ENCODE data around the gene WDFY1.
"Not testable (repeated sequence)": the region's sequence is repeated elsewhere in the genome, so short reads cannot be mapped to it uniquely, and the experiment has no call there.

The WDFY1 gene

DNA sequence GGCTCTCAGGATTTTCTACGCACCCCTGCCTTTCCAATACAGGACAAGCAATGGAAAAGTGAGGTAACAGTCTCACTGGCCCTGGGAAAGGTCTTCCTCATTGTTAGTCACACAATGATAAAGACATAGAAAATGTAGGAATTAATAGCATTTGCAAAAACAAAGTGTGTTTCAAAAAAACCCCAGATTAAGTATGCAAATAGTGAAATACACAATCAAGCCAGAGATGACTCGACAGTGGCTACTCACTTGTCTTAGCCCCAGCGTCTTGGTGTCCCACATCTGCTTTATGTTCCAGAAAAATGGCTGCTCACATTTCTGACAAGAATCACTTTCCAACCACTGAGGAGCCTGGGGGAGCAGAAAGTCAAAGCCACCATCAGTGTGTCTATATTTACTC, 60.7 kb downstream of the WDFY1 start:
- WGBS, 2 experiments: 92% methylated on average over 2 to 3 of the region's 3 CpGs
- Histone ChIP-seq H3K4me3 (ENCODE audit: insufficient read depth, low read depth, low read length) (no peak overlapping the region), H3K27ac (ENCODE audit: insufficient read depth, low read depth, low read length, poor library complexity, severe bottlenecking) (no peak overlapping the region), H3K36me3 (ENCODE audit: control insufficient read depth, insufficient read depth, low read length) (peaks cover 9% of the 10 kb centered on the region), H3K9me3 (ENCODE audit: control insufficient read depth, low read length) (no peaks in the 10 kb centered on the region), H3K4me1 (ENCODE audit: control insufficient read depth, insufficient read depth, low read length) (no peaks in the 10 kb centered on the region), H3K27me3 (ENCODE audit: control insufficient read depth, insufficient read depth, low read length, poor library complexity, severe bottlenecking) (no peaks in the 10 kb centered on the region)

GRCh38 chr2:223882715-223883114, 62.4 kb downstream of the WDFY1 start:
- Histone ChIP-seq H3K36me3 (ENCODE audit: control insufficient read depth, insufficient read depth, low read length) (peaks cover 7% of the 10 kb centered on the region), H3K27me3 (ENCODE audit: control insufficient read depth, insufficient read depth, low read length, poor library complexity, severe bottlenecking) (no peaks in the 10 kb centered on the region), H3K4me1 (ENCODE audit: control insufficient read depth, insufficient read depth, low read length) (no peaks in the 10 kb centered on the region), H3K27ac (ENCODE audit: insufficient read depth, low read depth, low read length, poor library complexity, severe bottlenecking) (no peak overlapping the region), H3K9me3 (ENCODE audit: control insufficient read depth, low read length) (no peaks in the 10 kb centered on the region), H3K4me3 (ENCODE audit: insufficient read depth, low read depth, low read length) (no peak overlapping the region)
- 89 to 93% methylated on average over 5 of the region's 5 CpGs for WGBS, 2 experiments

- H3K27me3 ChIP-seq (ENCODE audit: control insufficient read depth, insufficient read depth, low read length, poor library complexity, severe bottlenecking): no peaks in the 10 kb centered on the region
- H3K9me3 ChIP-seq (ENCODE audit: control insufficient read depth, low read length): no peaks in the 10 kb centered on the region
- H3K27ac ChIP-seq (ENCODE audit: insufficient read depth, low read depth, low read length, poor library complexity, severe bottlenecking): no peak overlapping the region
- H3K36me3 ChIP-seq (ENCODE audit: control insufficient read depth, insufficient read depth, low read length): peaks cover 10% of the 10 kb centered on the region
- 94 to 100% methylated on average over 4 of the region's 4 CpGs for WGBS, 2 experiments
- H3K4me3 ChIP-seq (ENCODE audit: insufficient read depth, low read depth, low read length): no peak overlapping the region
- no peaks in the 10 kb centered on the region for H3K4me1 ChIP-seq (ENCODE audit: control insufficient read depth, insufficient read depth, low read length)
Measured at GRCh38 chr2:223880796-223881195, 64.3 kb downstream of the WDFY1 start.

DNA sequence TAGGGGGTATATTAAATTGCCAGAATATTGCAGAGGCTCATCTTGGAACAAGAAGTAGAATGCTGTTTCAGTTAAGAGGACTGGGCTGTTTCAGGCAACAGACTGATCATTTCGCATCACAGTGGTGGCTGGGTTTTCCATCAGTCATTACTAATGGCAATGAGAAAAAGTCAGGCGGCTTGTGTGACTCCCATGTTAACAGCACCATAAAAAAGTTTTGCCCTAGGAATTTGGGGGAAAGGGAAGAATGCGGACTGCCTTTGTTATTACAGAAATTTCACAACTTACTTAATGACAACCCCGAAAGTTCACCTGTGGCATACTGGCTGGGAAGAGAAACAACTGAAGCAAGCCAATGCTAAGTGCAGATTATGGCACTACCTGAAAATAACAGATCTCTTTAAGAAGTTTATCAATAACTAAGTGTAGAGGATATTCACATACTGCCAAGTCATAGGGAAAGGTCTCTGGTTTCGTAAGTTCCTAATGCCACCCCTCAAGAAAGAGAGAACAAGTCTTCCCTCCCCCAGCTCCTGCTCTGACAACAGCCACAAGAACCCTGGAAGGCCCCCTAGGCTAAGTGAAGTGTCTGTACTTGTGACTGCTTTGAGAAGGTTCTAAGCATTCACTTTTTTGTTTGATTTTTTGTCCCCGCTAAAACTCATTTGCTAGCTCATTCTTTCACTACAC, 67.3 kb downstream of the WDFY1 start:
- no peak overlapping the region for H3K4me3 ChIP-seq (ENCODE audit: insufficient read depth, low read depth, low read length)
- no peak overlapping the region for H3K27ac ChIP-seq (ENCODE audit: insufficient read depth, low read depth, low read length, poor library complexity, severe bottlenecking)
- 92 to 98% methylated on average over 6 of the region's 6 CpGs for WGBS, 2 experiments
- H3K4me1 ChIP-seq (ENCODE audit: control insufficient read depth, insufficient read depth, low read length): no peaks in the 10 kb centered on the region
- H3K36me3 ChIP-seq (ENCODE audit: control insufficient read depth, insufficient read depth, low read length): peaks cover 18% of the 10 kb centered on the region
- H3K9me3 ChIP-seq (ENCODE audit: control insufficient read depth, low read length): no peaks in the 10 kb centered on the region
- H3K27me3 ChIP-seq (ENCODE audit: control insufficient read depth, insufficient read depth, low read length, poor library complexity, severe bottlenecking): no peaks in the 10 kb centered on the region

GRCh38 chr2:223873672-223874071, 71.5 kb downstream of the WDFY1 start:
- Histone ChIP-seq H3K4me1 (ENCODE audit: control insufficient read depth, insufficient read depth, low read length) (no peaks in the 10 kb centered on the region), H3K36me3 (ENCODE audit: control insufficient read depth, insufficient read depth, low read length) (peaks cover 11% of the 10 kb centered on the region), H3K4me3 (ENCODE audit: insufficient read depth, low read depth, low read length) (no peak overlapping the region), H3K27me3 (ENCODE audit: control insufficient read depth, insufficient read depth, low read length, poor library complexity, severe bottlenecking) (no peaks in the 10 kb centered on the region), H3K27ac (ENCODE audit: insufficient read depth, low read depth, low read length, poor library complexity, severe bottlenecking) (no peak overlapping the region), H3K9me3 (ENCODE audit: control insufficient read depth, low read length) (no peaks in the 10 kb centered on the region)
- WGBS, 2 experiments: 97 to 98% methylated on average over 3 of the region's 3 CpGs

- H3K36me3 ChIP-seq (ENCODE audit: control insufficient read depth, insufficient read depth, low read length): peaks cover 11% of the 10 kb centered on the region
- H3K27me3 ChIP-seq (ENCODE audit: control insufficient read depth, insufficient read depth, low read length, poor library complexity, severe bottlenecking); H3K9me3 ChIP-seq (ENCODE audit: control insufficient read depth, low read length); H3K27ac ChIP-seq (ENCODE audit: insufficient read depth, low read depth, low read length, poor library complexity, severe bottlenecking); H3K4me1 ChIP-seq (ENCODE audit: control insufficient read depth, insufficient read depth, low read length); H3K4me3 ChIP-seq (ENCODE audit: insufficient read depth, low read depth, low read length): not testable (repeated sequence)
- 83 to 100% methylated on average over 2 of the region's 2 CpGs for WGBS, 2 experiments
Measured at GRCh38 chr2:223872772-223873171, 72.4 kb downstream of the WDFY1 start.

GRCh38 chr2:223871661-223872060, 73.5 kb downstream of the WDFY1 start:
- WGBS, 2 experiments: 94% methylated on average over 12 of the region's 12 CpGs
- not testable (repeated sequence) for H3K9me3 ChIP-seq (ENCODE audit: control insufficient read depth, low read length)

DNA sequence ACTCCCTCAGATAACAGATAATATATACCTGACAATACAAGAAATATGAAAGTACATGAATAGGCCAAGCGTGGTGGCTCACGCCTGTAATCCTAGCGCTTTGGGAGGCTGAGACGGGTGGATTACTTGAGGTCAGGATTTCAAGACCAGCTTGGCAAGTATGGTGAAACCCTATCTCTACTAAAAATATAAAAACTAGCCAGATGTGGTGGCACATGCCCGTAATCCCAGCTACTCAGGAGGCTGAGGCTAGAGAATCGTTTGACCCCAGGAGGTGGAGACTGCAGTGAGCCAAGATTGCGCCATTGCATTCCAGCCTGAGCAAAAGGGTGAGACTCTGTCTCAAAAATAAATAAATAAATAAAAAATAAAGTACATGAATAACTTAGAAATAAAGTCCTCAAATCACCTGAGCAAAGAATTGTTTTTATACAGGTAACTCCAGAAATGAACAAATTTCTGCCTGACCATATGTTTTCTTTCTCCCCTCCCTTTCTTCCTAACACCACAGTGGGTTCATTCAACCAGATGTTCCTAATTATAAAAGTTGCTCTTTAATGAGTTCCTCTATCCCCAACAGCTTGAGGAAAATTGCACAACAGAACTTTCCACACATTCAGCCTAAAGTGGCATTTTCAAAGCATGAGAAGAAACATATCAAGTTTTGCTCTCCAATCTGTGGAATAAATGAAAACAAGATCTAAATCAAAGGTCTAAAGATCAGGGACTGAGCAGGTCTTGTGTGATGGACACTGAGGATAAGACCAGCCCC, 74.1 kb downstream of the WDFY1 start:
- Histone ChIP-seq H3K27ac (ENCODE audit: insufficient read depth, low read depth, low read length, poor library complexity, severe bottlenecking) (no peak overlapping the region), H3K27me3 (ENCODE audit: control insufficient read depth, insufficient read depth, low read length, poor library complexity, severe bottlenecking) (no peaks in the 10 kb centered on the region), H3K4me1 (ENCODE audit: control insufficient read depth, insufficient read depth, low read length) (no peaks in the 10 kb centered on the region), H3K4me3 (ENCODE audit: insufficient read depth, low read depth, low read length) (no peak overlapping the region), H3K36me3 (ENCODE audit: control insufficient read depth, insufficient read depth, low read length) (peaks cover 8% of the 10 kb centered on the region), H3K9me3 (ENCODE audit: control insufficient read depth, low read length) (no peaks in the 10 kb centered on the region)
- 83 to 91% methylated on average over 7 of the region's 7 CpGs for WGBS, 2 experiments

More at GRCh38 chr2:223871661-223872060, 73.5 kb downstream of the WDFY1 start:
- H3K27me3 ChIP-seq (ENCODE audit: control insufficient read depth, insufficient read depth, low read length, poor library complexity, severe bottlenecking); H3K36me3 ChIP-seq (ENCODE audit: control insufficient read depth, insufficient read depth, low read length); H3K4me3 ChIP-seq (ENCODE audit: insufficient read depth, low read depth, low read length); H3K4me1 ChIP-seq (ENCODE audit: control insufficient read depth, insufficient read depth, low read length); H3K27ac ChIP-seq (ENCODE audit: insufficient read depth, low read depth, low read length, poor library complexity, severe bottlenecking): not testable (repeated sequence)

- H3K4me3 ChIP-seq (ENCODE audit: insufficient read depth, low read depth, low read length): no peak overlapping the region
- no peaks in the 10 kb centered on the region for H3K9me3 ChIP-seq (ENCODE audit: control insufficient read depth, low read length)
- peaks cover 1% of the 10 kb centered on the region for H3K36me3 ChIP-seq (ENCODE audit: control insufficient read depth, insufficient read depth, low read length)
- H3K27ac ChIP-seq (ENCODE audit: insufficient read depth, low read depth, low read length, poor library complexity, severe bottlenecking): no peak overlapping the region
- WGBS, 2 experiments: 90 to 94% methylated on average over 3 of the region's 3 CpGs
- no peaks in the 10 kb centered on the region for H3K4me1 ChIP-seq (ENCODE audit: control insufficient read depth, insufficient read depth, low read length)
- H3K27me3 ChIP-seq (ENCODE audit: control insufficient read depth, insufficient read depth, low read length, poor library complexity, severe bottlenecking): no peaks in the 10 kb centered on the region
Measured at GRCh38 chr2:223868005-223868404, 77.1 kb downstream of the WDFY1 start.

DNA sequence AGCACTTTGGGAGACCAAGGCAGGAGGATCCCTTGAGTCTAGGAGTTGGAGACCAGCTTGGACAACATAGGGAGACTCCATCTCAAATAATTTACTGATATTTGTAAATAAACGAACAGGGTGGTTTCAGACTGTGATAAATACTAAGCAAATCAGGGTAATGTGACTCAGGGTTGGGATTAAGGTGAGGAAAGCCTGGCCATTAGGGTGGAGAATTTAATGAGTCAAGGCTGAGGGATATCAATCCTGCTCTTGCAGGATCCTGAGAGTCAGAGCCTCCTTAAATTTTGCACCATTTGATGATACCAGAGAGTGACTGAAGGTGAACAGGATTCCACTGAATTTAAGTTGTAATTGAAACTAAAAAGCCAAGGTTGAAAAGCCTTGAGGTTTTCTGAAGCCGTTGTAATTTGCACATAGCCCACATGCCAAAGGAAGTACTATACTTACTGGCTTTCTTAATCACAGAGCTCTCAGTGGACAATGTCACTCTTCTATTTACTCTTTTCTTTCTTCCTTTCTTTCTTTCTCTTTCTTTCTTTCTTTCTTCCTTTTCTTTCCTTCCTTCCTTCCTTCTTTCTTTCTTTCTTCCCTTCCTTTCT, 79.1 kb downstream of the WDFY1 start:
- no peaks in the 10 kb centered on the region for H3K36me3 ChIP-seq (ENCODE audit: control insufficient read depth, insufficient read depth, low read length)
- no peak overlapping the region for H3K4me3 ChIP-seq (ENCODE audit: insufficient read depth, low read depth, low read length)
- no peaks in the 10 kb centered on the region for H3K9me3 ChIP-seq (ENCODE audit: control insufficient read depth, low read length)
- no peaks in the 10 kb centered on the region for H3K27me3 ChIP-seq (ENCODE audit: control insufficient read depth, insufficient read depth, low read length, poor library complexity, severe bottlenecking)
- no peaks in the 10 kb centered on the region for H3K4me1 ChIP-seq (ENCODE audit: control insufficient read depth, insufficient read depth, low read length)
- no peak overlapping the region for H3K27ac ChIP-seq (ENCODE audit: insufficient read depth, low read depth, low read length, poor library complexity, severe bottlenecking)
- 91 to 95% methylated on average over 2 of the region's 2 CpGs for WGBS, 2 experiments

Data from ectodermal cell (in vitro differentiated cells).